Measurements from ENCODE around the gene CCT5. TPM values are rescaled to one million over a fixed set of nuclear protein-coding genes. Genes with fewer than 3 reads are reported as not detected.
"Not testable (repeated sequence)": the region's sequence is repeated elsewhere in the genome, so short reads cannot be mapped to it uniquely, and the experiment has no call there.

Gene CCT5
- polyA plus RNA-seq, 3 donors: 142 to 236 (median 229) TPM

GRCh38 chr5:10268100-10268499, 18.0 kb downstream of the CCT5 start:
- H3K9ac ChIP-seq (ENCODE audit: insufficient read depth, low read length, poor library complexity, severe bottlenecking): no peak overlapping the region
- peaks cover 21 to 27% of the 10 kb centered on the region in 2 donors for H3K36me3 ChIP-seq (replicated peaks in 1 of 2; ENCODE audit: control insufficient read depth in 1 of 2, insufficient read depth in 2 of 2, low read length in 2 of 2)
- intact Hi-C loops (cut with micrococcal nuclease): loop anchor here (5.0 to 10.0 kb wide), 2 partner anchors 364 to 367 kb away; no protein-coding TSS in a partner anchor
- peaks cover 0 to 4% (median 3%) of the 10 kb centered on the region in 7 donors for H3K9me3 Mint-ChIP-seq
- H2AFZ ChIP-seq (ENCODE audit: insufficient read depth, low read depth, low read length, poor library complexity, severe bottlenecking): no peak overlapping the region
- peaks cover 36 to 55% of the 10 kb centered on the region in 2 donors for H3K4me1 ChIP-seq (ENCODE audit: control insufficient read depth in 1 of 2, insufficient read depth in 2 of 2, low read length in 2 of 2)
- peaks cover 2 to 9% of the 10 kb centered on the region in 2 donors for H3K27me3 ChIP-seq (ENCODE audit: control insufficient read depth in 2 of 2, insufficient read depth in 2 of 2, low read length in 2 of 2)
- no peaks in the 10 kb centered on the region for H3K79me2 ChIP-seq (ENCODE audit: insufficient read depth, low read length)
- no peak overlapping the region for H3K4me3 ChIP-seq (replicated peaks in 1 of 3; ENCODE audit: low read depth in 2 of 3, low read length in 3 of 3)
- peaks cover 6% of the 10 kb centered on the region for H4K20me1 ChIP-seq (ENCODE audit: insufficient read depth, low read length)
- peak overlapping the region; percentile 63 to 94 (median 86) for H3K27ac Mint-ChIP-seq
- peaks cover 66% of the 10 kb centered on the region for H3K4me1 Mint-ChIP-seq
- no peaks in the 10 kb centered on the region for H3K9me3 ChIP-seq (replicated peaks in 1 of 2; ENCODE audit: control insufficient read depth in 1 of 2, insufficient read depth in 1 of 2, low read length in 2 of 2)
- DNase-seq: no peak
- peaks cover 11 to 22% (median 19%) of the 10 kb centered on the region in 3 donors for H3K27me3 Mint-ChIP-seq (ENCODE audit: low read depth in 3 of 3)
- no peak overlapping the region for H3K4me2 ChIP-seq (replicated peaks; ENCODE audit: extremely low read depth, low read length, poor library complexity, severe bottlenecking)
- H3K4me3 Mint-ChIP-seq: no peak overlapping the region
- peak overlapping the region; percentile 38 to 84 for H3K27ac ChIP-seq (ENCODE audit: low read depth in 1 of 2, low read length in 2 of 2)
- 96% methylated on average over 7 of the region's 10 CpGs for WGBS (ENCODE audit: insufficient coverage)
- no peak for TF ChIP-seq CTCF (IDR thresholded peaks at IDR 0.05)
- peaks cover 28 to 31% of the 10 kb centered on the region in 2 donors for H3K36me3 Mint-ChIP-seq

- TF ChIP-seq CTCF (IDR thresholded peaks at IDR 0.05): no peak
- Histone ChIP-seq H3K27me3 (ENCODE audit: control insufficient read depth in 2 of 2, insufficient read depth in 2 of 2, low read length in 2 of 2) (peaks cover 5 to 13% of the 10 kb centered on the region in 2 donors), H3K4me2 (replicated peaks; ENCODE audit: extremely low read depth, low read length, poor library complexity, severe bottlenecking) (no peak overlapping the region), H3K9me3 (replicated peaks in 1 of 2; ENCODE audit: control insufficient read depth in 1 of 2, insufficient read depth in 1 of 2, low read length in 2 of 2) (peaks cover 0 to 12% of the 10 kb centered on the region in 2 donors), H3K4me3 (replicated peaks in 1 of 3; ENCODE audit: low read depth in 2 of 3, low read length in 3 of 3) (no peak overlapping the region), H3K27ac (ENCODE audit: low read depth in 1 of 2, low read length in 2 of 2) (no peak overlapping the region), H3K36me3 (replicated peaks in 1 of 2; ENCODE audit: control insufficient read depth in 1 of 2, insufficient read depth in 2 of 2, low read length in 2 of 2) (no peaks in the 10 kb centered on the region), H3K9ac (ENCODE audit: insufficient read depth, low read length, poor library complexity, severe bottlenecking) (no peak overlapping the region), H2AFZ (ENCODE audit: insufficient read depth, low read depth, low read length, poor library complexity, severe bottlenecking) (no peak overlapping the region), H3K79me2 (ENCODE audit: insufficient read depth, low read length) (no peaks in the 10 kb centered on the region), H4K20me1 (ENCODE audit: insufficient read depth, low read length) (no peaks in the 10 kb centered on the region), H3K4me1 (ENCODE audit: control insufficient read depth in 1 of 2, insufficient read depth in 2 of 2, low read length in 2 of 2) (peaks cover 13 to 22% of the 10 kb centered on the region in 2 donors)
- intact Hi-C loops (cut with micrococcal nuclease): no loop called here
- no peak for DNase-seq
- H3K36me3 Mint-ChIP-seq: peaks cover 0 to 1% of the 10 kb centered on the region in 2 donors
- H3K9me3 Mint-ChIP-seq: peaks cover 0 to 15% (median 14%) of the 10 kb centered on the region in 7 donors
- H3K27me3 Mint-ChIP-seq (ENCODE audit: low read depth in 3 of 3): peaks cover 25 to 46% (median 42%) of the 10 kb centered on the region in 3 donors
- peak overlapping the region in 2 of 7 donors; percentile 51 to 78 for H3K27ac Mint-ChIP-seq
- WGBS (ENCODE audit: insufficient coverage): 61% methylated on average over 6 of the region's 9 CpGs
- H3K4me1 Mint-ChIP-seq: peaks cover 47% of the 10 kb centered on the region
- H3K4me3 Mint-ChIP-seq: peak overlapping the region in 1 of 2 donors; percentile 62
Observed at GRCh38 chr5:10272053-10272874, 22.2 kb downstream of the CCT5 start.

- H3K9ac ChIP-seq (ENCODE audit: insufficient read depth, low read length, poor library complexity, severe bottlenecking): not testable (repeated sequence)
- H3K4me1 Mint-ChIP-seq: peaks cover 41% of the 10 kb centered on the region
Observed at GRCh38 chr5:10272875-10273209, 22.8 kb downstream of the CCT5 start.

More at GRCh38 chr5:10272875-10273209, 22.8 kb downstream of the CCT5 start:
- peaks cover 0 to 12% of the 10 kb centered on the region in 2 donors for H3K9me3 ChIP-seq (replicated peaks in 1 of 2; ENCODE audit: control insufficient read depth in 1 of 2, insufficient read depth in 1 of 2, low read length in 2 of 2)
- DNase-seq; H3K4me2 ChIP-seq (replicated peaks; ENCODE audit: extremely low read depth, low read length, poor library complexity, severe bottlenecking); H4K20me1 ChIP-seq (ENCODE audit: insufficient read depth, low read length); H3K36me3 Mint-ChIP-seq; intact Hi-C loops (cut with micrococcal nuclease); H3K79me2 ChIP-seq (ENCODE audit: insufficient read depth, low read length); H2AFZ ChIP-seq (ENCODE audit: insufficient read depth, low read depth, low read length, poor library complexity, severe bottlenecking); H3K4me3 ChIP-seq (replicated peaks in 1 of 3; ENCODE audit: low read depth in 2 of 3, low read length in 3 of 3); H3K36me3 ChIP-seq (replicated peaks in 1 of 2; ENCODE audit: control insufficient read depth in 1 of 2, insufficient read depth in 2 of 2, low read length in 2 of 2); H3K27ac ChIP-seq (ENCODE audit: low read depth in 1 of 2, low read length in 2 of 2); H3K4me3 Mint-ChIP-seq: not testable (repeated sequence)
- Mint-ChIP-seq H3K27me3 (ENCODE audit: low read depth in 3 of 3) (peaks cover 25 to 51% (median 42%) of the 10 kb centered on the region in 3 donors), H3K27ac (peak overlapping the region in 1 of 7 donors; percentile 60), H3K9me3 (peaks cover 0 to 15% (median 14%) of the 10 kb centered on the region in 7 donors)
- peaks cover 5 to 13% of the 10 kb centered on the region in 2 donors for H3K27me3 ChIP-seq (ENCODE audit: control insufficient read depth in 2 of 2, insufficient read depth in 2 of 2, low read length in 2 of 2)
- peaks cover 7 to 17% of the 10 kb centered on the region in 2 donors for H3K4me1 ChIP-seq (ENCODE audit: control insufficient read depth in 1 of 2, insufficient read depth in 2 of 2, low read length in 2 of 2)
- WGBS (ENCODE audit: insufficient coverage): no CpG with 5 or more reads among the region's 6 CpGs

Data from CD14-positive monocyte (primary cell).